CD14-positive monocyte (primary cell): ENCODE measurements around the gene ADGRG7. TPM values are rescaled to one million over a fixed set of nuclear protein-coding genes. Genes with fewer than 3 reads are reported as not detected.

Experiments used
- DNase-seq, 3 donors: peaks; one replicate each; pipeline ENCODE4 v3.0.0-alpha.2; 2011 to 2022
- H2AFZ ChIP-seq: 2 replicates; pipeline ENCODE4 v1.6.0; 2012; ENCODE audit warnings: mild to moderate bottlenecking, low read depth, low read length, inconsistent platforms; ENCODE audit not compliant: insufficient read depth, poor library complexity, severe bottlenecking
- H3K27ac ChIP-seq, 2 donors: 1 replicate in 1 of 2; 2 replicates in 1 of 2; pipeline ENCODE4 v1.5.1; 2012 to 2013; ENCODE audit warnings: low read length in 2 of 2, control low read depth in 1 of 2, inconsistent platforms in 1 of 2, low read depth in 1 of 2, mild to moderate bottlenecking in 1 of 2
- H3K27me3 ChIP-seq, 2 donors: one replicate each; pipeline versions ENCODE4 v1.6.0 to v1.6.1; 2011 to 2013; ENCODE audit warnings: low read length in 2 of 2; ENCODE audit not compliant: control insufficient read depth in 2 of 2, insufficient read depth in 2 of 2
- H3K36me3 ChIP-seq, 2 donors: replicated peaks in 1 of 2; 1 replicate in 1 of 2; 2 replicates in 1 of 2; pipeline versions ENCODE4 v1.5.1 to v1.6.1; 2012 to 2013; ENCODE audit warnings: low read length in 2 of 2, control low read depth in 1 of 2, inconsistent platforms in 1 of 2, mild to moderate bottlenecking in 1 of 2; ENCODE audit not compliant: insufficient read depth in 2 of 2, control insufficient read depth in 1 of 2
- H3K4me1 ChIP-seq, 2 donors: 1 replicate in 1 of 2; 2 replicates in 1 of 2; pipeline versions ENCODE4 v1.5.1 to v1.6.1; 2012 to 2013; ENCODE audit warnings: low read length in 2 of 2, control low read depth in 1 of 2, inconsistent platforms in 1 of 2, mild to moderate bottlenecking in 1 of 2, moderate library complexity in 1 of 2; ENCODE audit not compliant: insufficient read depth in 2 of 2, control insufficient read depth in 1 of 2
- H3K4me2 ChIP-seq: replicated peaks from 2 replicates; pipeline ENCODE3; 2012; ENCODE audit warnings: low read length, moderate library complexity, mild to moderate bottlenecking; ENCODE audit not compliant: poor library complexity, severe bottlenecking; ENCODE audit errors: extremely low read depth
- H3K4me3 ChIP-seq, 3 experiments: fragments of 200-600 bp in 1 of 3; sonication (generic) in 1 of 3; replicated peaks in 1 of 3; 1 replicate in 2 of 3; 2 replicates in 1 of 3; pipeline ENCODE4 v1.5.1; 2011 to 2013; ENCODE audit warnings: low read length in 3 of 3, mild to moderate bottlenecking in 3 of 3, control low read depth in 2 of 3, low read depth in 2 of 3, inconsistent platforms in 1 of 3, moderate library complexity in 1 of 3
- H3K79me2 ChIP-seq: 2 replicates; pipeline ENCODE4 v1.6.0; 2012; ENCODE audit warnings: mild to moderate bottlenecking, control low read depth, inconsistent platforms, low read length, moderate library complexity; ENCODE audit not compliant: insufficient read depth
- H3K9ac ChIP-seq: 2 replicates; pipeline ENCODE4 v1.6.0; 2017; ENCODE audit warnings: low read length, mild to moderate bottlenecking; ENCODE audit not compliant: insufficient read depth, poor library complexity, severe bottlenecking
- H3K9me3 ChIP-seq, 2 donors: replicated peaks in 1 of 2; 1 replicate in 1 of 2; 2 replicates in 1 of 2; pipeline versions ENCODE4 v1.5.1 to v1.6.1; 2012 to 2013; ENCODE audit warnings: low read length in 2 of 2, control low read depth in 1 of 2; ENCODE audit not compliant: control insufficient read depth in 1 of 2, insufficient read depth in 1 of 2
- H4K20me1 ChIP-seq: 2 replicates; pipeline ENCODE4 v1.6.0; 2012; ENCODE audit warnings: mild to moderate bottlenecking, low read length, control low read depth, moderate library complexity; ENCODE audit not compliant: insufficient read depth
- H3K27ac Mint-ChIP-seq, 7 donors: one replicate each; pipeline ENCODE4 v1.8.0; 2020; ENCODE audit warnings: mild to moderate bottlenecking in 7 of 7, mixed read lengths in 7 of 7, moderate library complexity in 6 of 7, inconsistent platforms in 2 of 7
- H3K27me3 Mint-ChIP-seq, 3 donors: one replicate each; pipeline ENCODE4 v1.8.0; 2021 to 2022; ENCODE audit warnings: low read depth in 3 of 3, mild to moderate bottlenecking in 3 of 3, mixed read lengths in 3 of 3, moderate library complexity in 3 of 3, inconsistent platforms in 1 of 3
- H3K36me3 Mint-ChIP-seq, 2 donors: one replicate each; pipeline ENCODE4 v1.8.0; 2020; ENCODE audit warnings: mixed read lengths in 2 of 2, inconsistent platforms in 1 of 2, mild to moderate bottlenecking in 1 of 2
- H3K4me1 Mint-ChIP-seq: one replicate; pipeline ENCODE4 v1.8.0; 2020; ENCODE audit warnings: mild to moderate bottlenecking, mixed read lengths
- H3K4me3 Mint-ChIP-seq, 2 donors: one replicate each; pipeline ENCODE4 v1.8.0; 2020; ENCODE audit warnings: mild to moderate bottlenecking in 2 of 2, mixed read lengths in 2 of 2, moderate library complexity in 1 of 2
- H3K9me3 Mint-ChIP-seq, 7 donors: one replicate each; pipeline ENCODE4 v1.8.0; 2020 to 2022; ENCODE audit warnings: mixed read lengths in 7 of 7, mild to moderate bottlenecking in 6 of 7, moderate library complexity in 6 of 7, inconsistent platforms in 2 of 7
- CTCF ChIP-seq: fragments of 200-600 bp; IDR thresholded peaks from one replicate; pipeline ENCODE4 v1.8.0; 2022; ENCODE audit warnings: antibody characterized with exemption, mild to moderate bottlenecking
- WGBS: methylation state at CpG from one replicate; pipeline ENCODE4 v1.1.5; 2013; ENCODE audit warnings: missing lambda C conversion rate; ENCODE audit not compliant: insufficient coverage; 5-methylcytosine and 5-hydroxymethylcytosine counted together
- intact Hi-C, 2 donors: fragments of 100-400 bp; cut with micrococcal nuclease; formaldehyde crosslinking; loops; one replicate each; pipeline versions ENCODE4 v1.15.0 to v1.15.1; 2023
- polyA plus RNA-seq, 3 donors: library from polyadenylated mRNA; depleted of rRNA in 1 of 3; unstranded in 2 of 3; stranded (reverse) in 1 of 3; fragments of 300-500 nt in 2 of 3; fragments of >200 nt in 1 of 3; fragmentation: Illumina TruSeq in 2 of 3; gene quantifications; 1 replicate in 2 of 3; 2 replicates in 1 of 3; pipeline ENCODE4 v1.2.3, GENCODE V29; 2012 to 2021

The ADGRG7 gene
- polyA plus RNA-seq, 3 donors = not detected

DNA sequence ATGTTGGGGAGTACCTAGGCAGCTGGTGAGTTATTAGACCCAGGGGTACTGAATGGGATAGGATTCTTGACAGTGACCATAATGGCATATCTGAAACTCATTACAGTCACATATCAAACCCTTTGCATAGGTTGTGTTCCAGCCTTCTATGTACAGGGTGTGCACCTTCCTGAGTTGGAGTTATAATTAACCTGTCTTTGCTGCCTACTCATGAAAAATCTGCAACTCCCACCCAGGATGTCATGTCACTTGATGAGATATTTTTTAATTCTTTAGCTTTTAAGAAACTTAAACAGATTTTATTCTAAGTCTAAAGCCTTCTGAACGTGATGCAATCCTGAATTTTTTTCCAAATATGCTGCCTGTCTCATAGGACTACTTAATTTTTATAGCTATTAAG, 21.1 kb upstream of the ADGRG7 start:
- H3K36me3 ChIP-seq = no peaks in the 10 kb centered on the region
- no peak for TF ChIP-seq CTCF
- peaks cover 4% of the 10 kb centered on the region for H3K4me1 Mint-ChIP-seq
- no peak overlapping the region for H3K4me3 Mint-ChIP-seq
- no peak overlapping the region for H3K27ac Mint-ChIP-seq
- no peak overlapping the region for H3K27ac ChIP-seq
- H3K4me3 ChIP-seq = no peak overlapping the region
- no peak overlapping the region for H3K9ac ChIP-seq
- H3K4me2 ChIP-seq = no peak overlapping the region
- no peaks in the 10 kb centered on the region for H4K20me1 ChIP-seq
- H3K27me3 Mint-ChIP-seq = peaks cover 0 to 4% (median 0%) of the 10 kb centered on the region in 3 donors
- no peaks in the 10 kb centered on the region for H3K9me3 ChIP-seq
- no CpG with 5 or more reads among the region's 1 CpG for WGBS
- H3K36me3 Mint-ChIP-seq = no peaks in the 10 kb centered on the region
- peaks cover 4 to 5% of the 10 kb centered on the region in 2 donors for H3K4me1 ChIP-seq
- no peaks in the 10 kb centered on the region for H3K27me3 ChIP-seq
- peaks cover 0 to 12% (median 3%) of the 10 kb centered on the region in 7 donors for H3K9me3 Mint-ChIP-seq
- no peaks in the 10 kb centered on the region for H3K79me2 ChIP-seq
- DNase-seq = no peak
- H2AFZ ChIP-seq = no peak overlapping the region
- intact Hi-C loops = no loop called here

DNA sequence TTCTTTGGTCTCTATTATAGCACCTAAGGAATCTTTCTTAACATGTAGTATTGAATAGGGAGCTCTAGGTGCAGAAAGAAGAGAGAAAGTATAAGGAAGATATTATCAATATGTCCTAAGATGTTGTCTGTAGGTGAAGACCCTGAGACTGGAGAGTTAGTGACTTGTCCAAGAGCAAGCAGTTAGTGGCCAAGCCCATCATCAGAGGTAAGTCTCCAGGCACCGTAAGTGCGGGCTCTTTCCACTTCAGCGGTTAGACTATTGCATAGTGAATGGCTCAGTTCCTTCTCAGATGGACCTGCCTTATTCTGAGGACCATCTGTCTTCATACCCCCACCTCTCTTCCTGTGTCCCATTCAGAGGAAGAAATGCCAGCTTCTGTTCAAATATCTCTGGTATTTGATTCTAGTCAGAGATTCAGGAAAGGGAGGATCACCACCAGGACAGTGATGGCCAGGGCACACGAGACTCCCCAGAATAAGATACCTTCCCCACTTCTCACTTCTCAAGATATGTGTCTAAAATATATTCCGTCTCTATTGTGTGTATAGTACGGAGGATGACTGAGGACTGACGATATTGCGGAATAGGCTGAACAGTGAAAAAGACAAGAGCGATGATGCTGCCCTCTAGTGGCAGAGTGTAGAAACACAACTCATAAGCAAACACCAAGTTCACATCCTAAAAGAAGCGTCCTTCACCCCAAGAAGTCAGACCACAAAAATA, 19.1 kb upstream of the ADGRG7 start:
- Histone ChIP-seq H3K9me3 (no peaks in the 10 kb centered on the region), H3K36me3 (no peaks in the 10 kb centered on the region), H3K4me1 (peaks cover 4 to 5% of the 10 kb centered on the region in 2 donors), H2AFZ (peak overlapping the region; percentile 60), H3K79me2 (no peaks in the 10 kb centered on the region), H3K9ac (no peak overlapping the region), H3K4me2 (peak overlapping the region; percentile 55), H3K27ac (no peak overlapping the region), H3K4me3 (no peak overlapping the region), H3K27me3 (no peaks in the 10 kb centered on the region), H4K20me1 (no peaks in the 10 kb centered on the region)
- WGBS = 73% methylated on average over 3 of the region's 10 CpGs
- Mint-ChIP-seq H3K27me3 (peaks cover 0 to 4% (median 0%) of the 10 kb centered on the region in 3 donors), H3K36me3 (no peaks in the 10 kb centered on the region), H3K27ac (no peak overlapping the region), H3K9me3 (peaks cover 0 to 12% (median 3%) of the 10 kb centered on the region in 7 donors), H3K4me3 (peak overlapping the region in 1 of 2 donors; percentile 18), H3K4me1 (peaks cover 4% of the 10 kb centered on the region)
- peak; percentile 65 to 82 (median 77) for DNase-seq
- TF ChIP-seq CTCF = peak; percentile 87
- intact Hi-C loops = loop anchor here in 1 of 2 donors (5.0 kb wide), 1 partner anchor 128 kb away; no protein-coding TSS in a partner anchor
